GM12878 (cell line): Measurements from ENCODE around the gene BRCA1. TPM values are rescaled to one million over a fixed set of nuclear protein-coding genes. Genes with fewer than 3 reads are reported as not detected.

Experiments used
- ATAC-seq: fragments of 200-7000 bp; cut with Tn5 transposase; 3 replicates; pipeline ENCODE4 v1.9.1; 2020; ENCODE audit warnings: mild to moderate bottlenecking, moderate library complexity
- BruUV-seq: library from RNA; stranded (reverse); fragments of 400-500 nt; replicated peaks from 2 replicates; lab custom pipeline; 2021; lab: Mats Ljungman, UMichigan
- CTCF ChIA-PET: fragments of 300-600 bp; sonication (Branson Sonifier 250); formaldehyde crosslinking; extraction: SDS; loops from one replicate; lab custom pipeline; 2021; ENCODE audit warnings: inconsistent platforms; lab: Yijun Ruan, JAX
- POLR2A ChIA-PET: fragments of 350-600 bp; formaldehyde crosslinking; extraction: SDS; loops from one replicate; lab custom pipeline; 2021; ENCODE audit warnings: inconsistent platforms; lab: Charles Lee
- RAD21 ChIA-PET: fragments of 300-600 bp; sonication (Branson Sonifier 250); formaldehyde crosslinking; loops from one replicate; lab custom pipeline; 2023; ENCODE audit warnings: antibody characterized with exemption; ENCODE audit not compliant: unreplicated experiment; lab: Charles Lee
- SMC1A ChIA-PET: fragments of 300-600 bp; sonication (Branson Sonifier 250); formaldehyde crosslinking; loops from one replicate; lab custom pipeline; 2023; ENCODE audit not compliant: unreplicated experiment, uncharacterized antibody; lab: Charles Lee
- DNase-seq: peaks from one replicate; pipeline ENCODE4 v3.0.0-alpha.2; 2011; ENCODE audit warnings: low read depth, low spot score
- FAIRE-seq: peaks from 3 replicates; lab custom pipeline; 2011; peaks lifted over from hg19 to GRCh38; lab: Jason Lieb, UNC
- H2AFZ ChIP-seq: 2 replicates; pipeline ENCODE4 v1.6.0; 2011; ENCODE audit warnings: low read depth, low read length, control low read depth; ENCODE audit not compliant: control insufficient read depth
- H3K27ac ChIP-seq: 2 replicates; pipeline ENCODE4 v1.5.1; 2011; ENCODE audit warnings: control low read depth; ENCODE audit not compliant: control insufficient read depth, insufficient read depth
- H3K27me3 ChIP-seq, 2 experiments: replicated peaks in 1 of 2; 2 replicates each; pipeline versions ENCODE4 v1.6.0 to v1.6.1; 2011; ENCODE audit warnings: low read length in 1 of 2; ENCODE audit not compliant: control insufficient read depth in 2 of 2, insufficient read depth in 2 of 2
- H3K36me3 ChIP-seq, 2 experiments: 2 replicates each; pipeline ENCODE4 v1.5.1; 2011; ENCODE audit warnings: low read length in 1 of 2; ENCODE audit not compliant: control insufficient read depth in 2 of 2, insufficient read depth in 2 of 2
- H3K4me1 ChIP-seq: 2 replicates; pipeline ENCODE4 v1.6.1; 2011; ENCODE audit warnings: mild to moderate bottlenecking, low read length, moderate library complexity, mixed read lengths; ENCODE audit not compliant: control insufficient read depth, insufficient read depth
- H3K4me2 ChIP-seq: 2 replicates; pipeline ENCODE4 v1.6.0; 2011; ENCODE audit warnings: control low read depth; ENCODE audit not compliant: control insufficient read depth, insufficient read depth
- H3K4me3 ChIP-seq: fragments of 200-600 bp; sonication (generic); 2 replicates; pipeline ENCODE4 v1.5.1; 2016
- H3K79me2 ChIP-seq: 2 replicates; pipeline ENCODE4 v1.6.0; 2011; ENCODE audit warnings: low read length; ENCODE audit not compliant: control insufficient read depth, insufficient read depth
- H3K9ac ChIP-seq: 2 replicates; pipeline ENCODE4 v1.8.0; 2011; ENCODE audit warnings: low read length, control low read depth, mixed read lengths; ENCODE audit not compliant: control insufficient read depth, insufficient read depth
- H3K9me3 ChIP-seq: replicated peaks from 3 replicates; pipeline ENCODE4 v1.5.1; 2011; ENCODE audit warnings: mild to moderate bottlenecking, low read length; ENCODE audit not compliant: control insufficient read depth, insufficient read depth
- H4K20me1 ChIP-seq: 2 replicates; pipeline ENCODE4 v1.6.0; 2011; ENCODE audit not compliant: control insufficient read depth, insufficient read depth
- CBX5 ChIP-seq: sonication (generic); IDR thresholded peaks from 2 replicates; pipeline ENCODE4 v1.6.1; 2016; ENCODE audit warnings: low read depth, moderate library complexity, mild to moderate bottlenecking, inconsistent platforms
- IRF4 ChIP-seq: IDR thresholded peaks from 2 replicates; pipeline ENCODE4 v1.6.1; 2011; ENCODE audit warnings: low read depth, low read length
- MTA3 ChIP-seq: IDR thresholded peaks from 2 replicates; pipeline ENCODE4 v1.6.1; 2012; ENCODE audit warnings: low read length, inconsistent platforms, borderline replicate concordance
- SIN3A ChIP-seq: IDR thresholded peaks from 2 replicates; pipeline ENCODE4 v1.6.1; 2012; ENCODE audit warnings: low read depth, low read length, improper control_type of control experiment
- ZNF207 ChIP-seq: fragments of 450-650 bp; IDR thresholded peaks from 2 replicates; pipeline ENCODE4 v1.6.1; 2014; ENCODE audit warnings: antibody characterized with exemption, mild to moderate bottlenecking, borderline replicate concordance
- WGBS: methylation state at CpG from one replicate; pipeline ENCODE4 v1.1.6; 2016; ENCODE audit warnings: low lambda C conversion rate; ENCODE audit not compliant: insufficient replicate concordance, insufficient coverage; ENCODE audit errors: missing lambda C conversion rate; 5-methylcytosine and 5-hydroxymethylcytosine counted together
- in situ Hi-C: fragments of 300-500 bp; cut with MboI; formaldehyde crosslinking; loops from 9 replicates; pipeline ENCODE4 v1.14.3; 2018; ENCODE audit warnings: mixed read lengths
- intact Hi-C: fragments of 100-400 bp; cut with micrococcal nuclease; formaldehyde crosslinking; loops from one replicate; pipeline ENCODE4 v1.14.2; 2022; ENCODE audit not compliant: unreplicated experiment
- polyA plus RNA-seq, 11 experiments: library from polyadenylated mRNA; depleted of rRNA in 4 of 11; unstranded in 6 of 11; stranded (reverse) in 5 of 11; fragments of >200 nt; fragmentation: Nextera tagmentation in 4 of 11; fragmentation: Illumina TruSeq in 1 of 11; extraction: Ambion mirVana in 4 of 11; extraction: Trizol in 1 of 11; gene quantifications; 1 replicate in 1 of 11; 2 replicates in 10 of 11; pipeline versions ENCODE4 v1.2.1 to v1.2.3, GENCODE V29; 2011 to 2016; ENCODE audit warnings: inconsistent platforms in 2 of 11, missing spikeins in 2 of 11, low read depth in 1 of 11
- total RNA-seq, 4 experiments: library from RNA; depleted of rRNA in 3 of 4; stranded (reverse); fragments of >200 nt in 3 of 4; fragmentation: Illumina TruSeq in 1 of 4; extraction: Trizol in 1 of 4; gene quantifications; 2 replicates each; pipeline versions ENCODE4 v1.2.1 to v1.2.3, GENCODE V29; 2013 to 2021
- TF ChIP-seq, protein P1 (sequence below): fragments of 450-650 bp; IDR thresholded peaks from 2 replicates; pipeline ENCODE4 v1.6.1; 2017; ENCODE audit warnings: antibody characterized with exemption, mild to moderate bottlenecking, moderate library complexity
- TF ChIP-seq, protein P2 (sequence below): fragments of 450-650 bp; IDR thresholded peaks from 2 replicates; pipeline ENCODE4 v1.6.1; 2017; ENCODE audit warnings: mild to moderate bottlenecking, low read depth, inconsistent platforms; ENCODE audit not compliant: poor library complexity, severe bottlenecking
- TF ChIP-seq, protein P3 (sequence below): fragments of 150-350 bp; IDR thresholded peaks from 2 replicates; pipeline ENCODE4 v1.6.1; 2014; ENCODE audit warnings: mild to moderate bottlenecking, low read depth, low read length
- TF ChIP-seq, protein P4 (sequence below): fragments of 450-650 bp; IDR thresholded peaks from 2 replicates; pipeline ENCODE4 v1.6.1; 2017; ENCODE audit warnings: low read depth, mild to moderate bottlenecking, moderate library complexity
- TF ChIP-seq, protein P5 (sequence below): IDR thresholded peaks from 2 replicates; pipeline ENCODE4 v1.6.1; 2012; ENCODE audit warnings: low read depth, low read length, improper control_type of control experiment

Gene BRCA1
- total and polyA plus RNA-seq, 10 of the 15 experiments (the other 5 are each of a cell fraction or from before 2014, with no cell fraction given): 16.8 to 71.2 (median 44.2) TPM

DNA sequence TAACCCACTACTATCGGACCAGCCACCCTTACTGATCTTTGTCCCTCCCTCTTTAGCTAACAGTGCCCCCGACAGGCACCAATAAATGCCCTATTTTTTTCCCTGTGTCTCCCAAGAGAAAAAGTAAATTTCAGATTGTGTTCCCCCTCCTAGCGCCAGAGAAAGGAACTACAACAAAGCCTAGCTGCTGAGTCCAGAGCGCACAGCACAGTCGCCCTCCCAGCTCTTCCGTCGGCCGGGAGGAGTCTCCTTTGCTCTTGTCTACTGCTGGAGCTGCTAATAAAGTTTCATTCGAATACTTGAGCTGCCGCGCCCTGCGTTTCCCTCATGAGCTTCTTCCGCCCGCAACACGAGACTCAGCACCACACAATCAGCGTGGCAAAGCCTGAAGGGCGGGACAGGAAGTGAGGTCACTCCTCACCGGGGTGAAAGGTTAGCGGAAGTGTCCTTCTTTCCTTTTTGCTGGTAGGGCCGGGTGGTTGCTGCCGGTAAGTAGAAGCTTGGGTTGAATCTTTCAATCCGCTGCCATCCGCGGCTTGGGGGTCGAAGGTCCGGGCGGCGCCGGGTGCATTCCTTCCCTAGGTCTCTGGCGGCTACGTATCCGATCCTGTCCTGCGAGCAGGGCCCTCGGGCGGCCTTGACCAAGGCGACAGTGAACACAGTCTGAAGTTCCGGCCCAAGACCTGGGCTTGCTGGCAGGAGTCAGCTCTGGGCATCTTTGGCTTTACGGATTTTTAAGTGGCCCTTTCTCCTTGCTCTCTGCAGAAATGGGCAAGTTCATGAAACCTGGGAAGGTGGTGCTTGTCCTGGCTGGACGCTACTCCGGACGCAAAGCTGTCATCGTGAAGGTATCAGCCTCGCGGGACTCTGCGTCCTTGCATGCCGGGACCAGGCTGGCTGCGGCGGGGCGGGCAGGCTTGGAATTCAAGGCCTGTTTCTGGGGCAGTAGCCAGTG is 126.9 kb downstream of the BRCA1 start, which contains the start of gene RPL27:
RPL27 (plus strand) TSS at position 436 of the 955 bp plus-strand sequence; CDS start at position 768, 332 bp downstream.
- Histone ChIP-seq H3K27ac (peak within 1 kb of the TSS; percentile 82), H3K9ac (peak within 1 kb of the TSS; percentile 99), H4K20me1 (no peaks in the 10 kb centered on the region), H3K4me1 (peaks cover 3% of the 10 kb centered on the region; the same call in 1 of the 2 replicates), H3K36me3 (peaks cover 7 to 13% of the 10 kb centered on the region in 2 experiments), H3K9me3 (no peaks in the 10 kb centered on the region), H3K4me3 (peak within 1 kb of the TSS; percentile 95), H3K27me3 (no peaks in the 10 kb centered on the region), H2AFZ (peak within 1 kb of the TSS; percentile 70), H3K4me2 (peak within 1 kb of the TSS; percentile 73), H3K79me2 (peaks cover 26% of the 10 kb centered on the region)
- DNase-seq: peak; percentile 100
- WGBS: 1% methylated on average over 49 of the region's 49 CpGs
- BruUV-seq: TSS peak; percentile 87
- peak; percentile 100 for FAIRE-seq
- intact Hi-C loops: loop anchor here (1.0 to 10.0 kb wide), 3 partner anchors 17 to 153 kb away; partner anchors contain the start of genes AARSD1 and AOC2
- RAD21 ChIA-PET: interaction anchor here (0.5 to 2.7 kb wide), 35 partner anchors 8 to 486 kb away, joined by 3 to 31 read pairs (median 5); partner anchors contain the start of genes AARSD1, AOC2, BECN1 and CNTD1
- in situ Hi-C loops: no loop called here
- POLR2A ChIA-PET: interaction anchor here (0.5 to 2.6 kb wide), 23 partner anchors 9 to 1054 kb away, joined by 3 to 21 read pairs (median 3); partner anchors contain the start of genes AARSD1, BECN1, BRCA1 and DHX8
- CTCF ChIA-PET: interaction anchor here (0.5 to 4.8 kb wide), 48 partner anchors 9 to 804 kb away, joined by 3 to 66 read pairs (median 5); partner anchors contain the start of genes AARSD1, AOC2, BECN1 and CNTD1
- SMC1A ChIA-PET: interaction anchor here (0.6 to 3.7 kb wide), 33 partner anchors 9 to 486 kb away, joined by 3 to 47 read pairs (median 4); partner anchors contain the start of genes DHX8, IFI35, PSMC3IP and PSME3
- ATAC-seq: peak; percentile 97
- TF ChIP-seq, protein P1, sequence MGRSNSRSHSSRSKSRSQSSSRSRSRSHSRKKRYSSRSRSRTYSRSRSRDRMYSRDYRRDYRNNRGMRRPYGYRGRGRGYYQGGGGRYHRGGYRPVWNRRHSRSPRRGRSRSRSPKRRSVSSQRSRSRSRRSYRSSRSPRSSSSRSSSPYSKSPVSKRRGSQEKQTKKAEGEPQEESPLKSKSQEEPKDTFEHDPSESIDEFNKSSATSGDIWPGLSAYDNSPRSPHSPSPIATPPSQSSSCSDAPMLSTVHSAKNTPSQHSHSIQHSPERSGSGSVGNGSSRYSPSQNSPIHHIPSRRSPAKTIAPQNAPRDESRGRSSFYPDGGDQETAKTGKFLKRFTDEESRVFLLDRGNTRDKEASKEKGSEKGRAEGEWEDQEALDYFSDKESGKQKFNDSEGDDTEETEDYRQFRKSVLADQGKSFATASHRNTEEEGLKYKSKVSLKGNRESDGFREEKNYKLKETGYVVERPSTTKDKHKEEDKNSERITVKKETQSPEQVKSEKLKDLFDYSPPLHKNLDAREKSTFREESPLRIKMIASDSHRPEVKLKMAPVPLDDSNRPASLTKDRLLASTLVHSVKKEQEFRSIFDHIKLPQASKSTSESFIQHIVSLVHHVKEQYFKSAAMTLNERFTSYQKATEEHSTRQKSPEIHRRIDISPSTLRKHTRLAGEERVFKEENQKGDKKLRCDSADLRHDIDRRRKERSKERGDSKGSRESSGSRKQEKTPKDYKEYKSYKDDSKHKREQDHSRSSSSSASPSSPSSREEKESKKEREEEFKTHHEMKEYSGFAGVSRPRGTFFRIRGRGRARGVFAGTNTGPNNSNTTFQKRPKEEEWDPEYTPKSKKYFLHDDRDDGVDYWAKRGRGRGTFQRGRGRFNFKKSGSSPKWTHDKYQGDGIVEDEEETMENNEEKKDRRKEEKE: no peak
- TF ChIP-seq IRF4: peak; percentile 33; the same call in 1 of the 2 replicates
- TF ChIP-seq, protein P2, sequence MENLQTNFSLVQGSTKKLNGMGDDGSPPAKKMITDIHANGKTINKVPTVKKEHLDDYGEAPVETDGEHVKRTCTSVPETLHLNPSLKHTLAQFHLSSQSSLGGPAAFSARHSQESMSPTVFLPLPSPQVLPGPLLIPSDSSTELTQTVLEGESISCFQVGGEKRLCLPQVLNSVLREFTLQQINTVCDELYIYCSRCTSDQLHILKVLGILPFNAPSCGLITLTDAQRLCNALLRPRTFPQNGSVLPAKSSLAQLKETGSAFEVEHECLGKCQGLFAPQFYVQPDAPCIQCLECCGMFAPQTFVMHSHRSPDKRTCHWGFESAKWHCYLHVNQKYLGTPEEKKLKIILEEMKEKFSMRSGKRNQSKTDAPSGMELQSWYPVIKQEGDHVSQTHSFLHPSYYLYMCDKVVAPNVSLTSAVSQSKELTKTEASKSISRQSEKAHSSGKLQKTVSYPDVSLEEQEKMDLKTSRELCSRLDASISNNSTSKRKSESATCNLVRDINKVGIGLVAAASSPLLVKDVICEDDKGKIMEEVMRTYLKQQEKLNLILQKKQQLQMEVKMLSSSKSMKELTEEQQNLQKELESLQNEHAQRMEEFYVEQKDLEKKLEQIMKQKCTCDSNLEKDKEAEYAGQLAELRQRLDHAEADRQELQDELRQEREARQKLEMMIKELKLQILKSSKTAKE: peak; percentile 91
- TF ChIP-seq, protein P3, sequence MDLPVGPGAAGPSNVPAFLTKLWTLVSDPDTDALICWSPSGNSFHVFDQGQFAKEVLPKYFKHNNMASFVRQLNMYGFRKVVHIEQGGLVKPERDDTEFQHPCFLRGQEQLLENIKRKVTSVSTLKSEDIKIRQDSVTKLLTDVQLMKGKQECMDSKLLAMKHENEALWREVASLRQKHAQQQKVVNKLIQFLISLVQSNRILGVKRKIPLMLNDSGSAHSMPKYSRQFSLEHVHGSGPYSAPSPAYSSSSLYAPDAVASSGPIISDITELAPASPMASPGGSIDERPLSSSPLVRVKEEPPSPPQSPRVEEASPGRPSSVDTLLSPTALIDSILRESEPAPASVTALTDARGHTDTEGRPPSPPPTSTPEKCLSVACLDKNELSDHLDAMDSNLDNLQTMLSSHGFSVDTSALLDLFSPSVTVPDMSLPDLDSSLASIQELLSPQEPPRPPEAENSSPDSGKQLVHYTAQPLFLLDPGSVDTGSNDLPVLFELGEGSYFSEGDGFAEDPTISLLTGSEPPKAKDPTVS: peak; percentile 81; the same call in 1 of the 2 replicates
- peak; percentile 96 for TF ChIP-seq SIN3A
- TF ChIP-seq CBX5: peak; percentile 93; the same call in 1 of the 2 replicates
- TF ChIP-seq, protein P4, sequence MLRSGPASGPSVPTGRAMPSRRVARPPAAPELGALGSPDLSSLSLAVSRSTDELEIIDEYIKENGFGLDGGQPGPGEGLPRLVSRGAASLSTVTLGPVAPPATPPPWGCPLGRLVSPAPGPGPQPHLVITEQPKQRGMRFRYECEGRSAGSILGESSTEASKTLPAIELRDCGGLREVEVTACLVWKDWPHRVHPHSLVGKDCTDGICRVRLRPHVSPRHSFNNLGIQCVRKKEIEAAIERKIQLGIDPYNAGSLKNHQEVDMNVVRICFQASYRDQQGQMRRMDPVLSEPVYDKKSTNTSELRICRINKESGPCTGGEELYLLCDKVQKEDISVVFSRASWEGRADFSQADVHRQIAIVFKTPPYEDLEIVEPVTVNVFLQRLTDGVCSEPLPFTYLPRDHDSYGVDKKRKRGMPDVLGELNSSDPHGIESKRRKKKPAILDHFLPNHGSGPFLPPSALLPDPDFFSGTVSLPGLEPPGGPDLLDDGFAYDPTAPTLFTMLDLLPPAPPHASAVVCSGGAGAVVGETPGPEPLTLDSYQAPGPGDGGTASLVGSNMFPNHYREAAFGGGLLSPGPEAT: peak; percentile 91
- TF ChIP-seq ZNF207: peak; percentile 95; the same call in 1 of the 2 replicates
- peak; percentile 71; the same call in 1 of the 2 replicates for TF ChIP-seq MTA3
- TF ChIP-seq, protein P5, sequence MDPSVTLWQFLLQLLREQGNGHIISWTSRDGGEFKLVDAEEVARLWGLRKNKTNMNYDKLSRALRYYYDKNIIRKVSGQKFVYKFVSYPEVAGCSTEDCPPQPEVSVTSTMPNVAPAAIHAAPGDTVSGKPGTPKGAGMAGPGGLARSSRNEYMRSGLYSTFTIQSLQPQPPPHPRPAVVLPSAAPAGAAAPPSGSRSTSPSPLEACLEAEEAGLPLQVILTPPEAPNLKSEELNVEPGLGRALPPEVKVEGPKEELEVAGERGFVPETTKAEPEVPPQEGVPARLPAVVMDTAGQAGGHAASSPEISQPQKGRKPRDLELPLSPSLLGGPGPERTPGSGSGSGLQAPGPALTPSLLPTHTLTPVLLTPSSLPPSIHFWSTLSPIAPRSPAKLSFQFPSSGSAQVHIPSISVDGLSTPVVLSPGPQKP: peak; percentile 87
